ENCODE results near the gene IZUMO1.
"Not testable (repeated sequence)": the region's sequence is repeated elsewhere in the genome, so short reads cannot be mapped to it uniquely, and the experiment has no call there.

Gene IZUMO1

DNA sequence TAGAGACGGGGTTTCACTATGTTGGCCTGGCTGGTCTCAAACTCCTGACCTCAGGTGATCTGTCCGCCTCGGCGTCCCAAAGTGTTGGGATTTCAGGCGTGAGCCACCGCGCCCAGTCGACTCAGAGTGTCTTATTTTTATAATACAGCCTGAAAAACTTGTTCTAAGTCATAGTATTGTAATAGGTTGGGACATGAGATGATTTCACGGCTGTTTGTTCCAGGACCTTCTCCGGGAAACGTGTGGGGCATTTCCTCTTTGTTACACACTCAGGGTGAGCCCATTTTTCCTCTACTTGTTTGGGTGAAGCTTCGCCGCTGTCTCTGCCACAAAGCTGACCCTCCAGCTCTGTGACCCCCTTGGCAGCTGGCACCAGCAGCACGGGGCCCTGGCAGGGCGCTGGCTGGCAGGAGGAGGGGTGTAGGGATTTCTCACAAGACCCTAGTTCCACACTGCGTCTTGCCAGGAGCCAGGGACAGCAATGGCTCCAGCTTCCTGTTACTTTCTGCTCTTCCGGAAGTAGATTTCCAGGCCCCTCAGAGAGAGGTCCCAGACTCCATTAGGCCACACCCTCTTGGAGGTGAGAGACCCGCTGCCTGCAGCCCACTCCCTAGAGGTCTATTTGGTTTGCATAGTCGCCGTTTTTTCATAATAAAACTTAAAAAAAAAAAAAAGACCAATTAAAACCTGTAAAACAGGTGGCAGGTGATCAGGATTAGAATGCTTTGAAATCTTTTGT is 24.2 kb upstream of the IZUMO1 start:
- TF ChIP-seq, protein P1, sequence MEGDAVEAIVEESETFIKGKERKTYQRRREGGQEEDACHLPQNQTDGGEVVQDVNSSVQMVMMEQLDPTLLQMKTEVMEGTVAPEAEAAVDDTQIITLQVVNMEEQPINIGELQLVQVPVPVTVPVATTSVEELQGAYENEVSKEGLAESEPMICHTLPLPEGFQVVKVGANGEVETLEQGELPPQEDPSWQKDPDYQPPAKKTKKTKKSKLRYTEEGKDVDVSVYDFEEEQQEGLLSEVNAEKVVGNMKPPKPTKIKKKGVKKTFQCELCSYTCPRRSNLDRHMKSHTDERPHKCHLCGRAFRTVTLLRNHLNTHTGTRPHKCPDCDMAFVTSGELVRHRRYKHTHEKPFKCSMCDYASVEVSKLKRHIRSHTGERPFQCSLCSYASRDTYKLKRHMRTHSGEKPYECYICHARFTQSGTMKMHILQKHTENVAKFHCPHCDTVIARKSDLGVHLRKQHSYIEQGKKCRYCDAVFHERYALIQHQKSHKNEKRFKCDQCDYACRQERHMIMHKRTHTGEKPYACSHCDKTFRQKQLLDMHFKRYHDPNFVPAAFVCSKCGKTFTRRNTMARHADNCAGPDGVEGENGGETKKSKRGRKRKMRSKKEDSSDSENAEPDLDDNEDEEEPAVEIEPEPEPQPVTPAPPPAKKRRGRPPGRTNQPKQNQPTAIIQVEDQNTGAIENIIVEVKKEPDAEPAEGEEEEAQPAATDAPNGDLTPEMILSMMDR (IDR thresholded peaks at IDR 0.05) = no peak
- Mint-ChIP-seq H3K9me3 (no peaks in the 10 kb centered on the region), H3K36me3 (ENCODE audit: low read depth) (no peaks in the 10 kb centered on the region), H3K27me3 (ENCODE audit: low read depth, poor library complexity) (peaks cover 11% of the 10 kb centered on the region), H3K4me1 (peaks cover 24% of the 10 kb centered on the region), H3K27ac (no peak overlapping the region), H3K4me3 (no peak overlapping the region)
- no peak for DNase-seq

DNA sequence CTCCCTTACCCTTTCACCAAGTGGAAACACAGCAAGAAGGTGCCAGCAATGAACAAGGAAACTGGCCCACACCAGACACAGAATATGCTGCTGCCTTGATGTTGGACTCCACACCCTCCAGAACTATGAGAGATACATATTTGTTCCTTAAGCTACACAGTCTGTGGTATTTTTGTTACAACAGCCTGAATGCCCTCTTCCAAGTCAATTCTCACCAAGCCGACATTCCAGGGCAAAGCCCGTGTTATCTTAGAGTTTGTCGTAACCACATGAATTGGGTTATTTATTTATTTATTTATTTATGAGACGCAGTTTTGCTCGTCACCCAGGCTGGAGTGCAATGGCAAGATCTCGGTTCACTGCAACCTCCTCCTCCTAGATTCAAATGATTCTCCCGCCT is 23.6 kb upstream of the IZUMO1 start:
- DNase-seq = no peak
- Mint-ChIP-seq H3K4me3 (no peak overlapping the region), H3K9me3 (no peaks in the 10 kb centered on the region), H3K4me1 (peaks cover 24% of the 10 kb centered on the region), H3K27ac (no peak overlapping the region), H3K27me3 (ENCODE audit: low read depth, poor library complexity) (peaks cover 17% of the 10 kb centered on the region), H3K36me3 (ENCODE audit: low read depth) (no peaks in the 10 kb centered on the region)
- TF ChIP-seq, protein P1 (IDR thresholded peaks at IDR 0.05) = no peak

DNA sequence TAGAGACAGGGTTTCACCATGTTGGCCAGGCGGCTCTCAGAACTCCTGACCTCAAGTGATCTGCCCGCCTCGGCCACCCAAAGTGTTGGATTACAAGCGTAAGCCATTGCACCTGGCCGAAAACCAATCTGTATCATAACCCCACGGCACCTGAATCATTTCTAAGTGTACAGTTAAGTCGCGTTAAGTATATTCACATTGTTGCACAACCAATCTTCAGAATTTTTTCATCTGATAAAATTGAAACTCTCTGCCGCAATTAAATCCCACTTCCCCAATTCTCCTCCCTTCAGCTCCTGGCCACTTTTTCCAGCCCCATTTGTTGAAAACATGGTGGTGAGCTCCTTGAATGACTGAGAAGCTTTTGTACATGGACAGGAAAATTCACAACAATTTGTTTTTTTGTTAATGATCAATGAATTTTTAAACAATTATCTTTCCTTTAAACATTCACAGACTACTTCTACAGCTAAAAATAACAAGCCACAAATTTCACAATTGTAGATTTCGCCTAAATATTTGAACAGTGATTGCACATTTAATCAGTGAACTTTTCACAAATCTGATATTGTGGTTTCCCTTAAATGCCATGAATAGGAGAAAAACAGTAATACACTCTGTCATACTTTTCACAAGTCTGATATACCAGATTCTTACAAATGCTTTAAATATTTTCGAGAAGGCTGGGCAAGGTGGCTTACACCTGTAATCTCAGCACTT is 22.4 kb upstream of the IZUMO1 start:
- DNase-seq = no peak
- Mint-ChIP-seq H3K4me1 (peaks cover 18% of the 10 kb centered on the region), H3K4me3 (no peak overlapping the region), H3K27ac (no peak overlapping the region), H3K9me3 (no peaks in the 10 kb centered on the region), H3K36me3 (ENCODE audit: low read depth) (no peaks in the 10 kb centered on the region), H3K27me3 (ENCODE audit: low read depth, poor library complexity) (peaks cover 22% of the 10 kb centered on the region)
- TF ChIP-seq, protein P1 (IDR thresholded peaks at IDR 0.05) = no peak

DNA sequence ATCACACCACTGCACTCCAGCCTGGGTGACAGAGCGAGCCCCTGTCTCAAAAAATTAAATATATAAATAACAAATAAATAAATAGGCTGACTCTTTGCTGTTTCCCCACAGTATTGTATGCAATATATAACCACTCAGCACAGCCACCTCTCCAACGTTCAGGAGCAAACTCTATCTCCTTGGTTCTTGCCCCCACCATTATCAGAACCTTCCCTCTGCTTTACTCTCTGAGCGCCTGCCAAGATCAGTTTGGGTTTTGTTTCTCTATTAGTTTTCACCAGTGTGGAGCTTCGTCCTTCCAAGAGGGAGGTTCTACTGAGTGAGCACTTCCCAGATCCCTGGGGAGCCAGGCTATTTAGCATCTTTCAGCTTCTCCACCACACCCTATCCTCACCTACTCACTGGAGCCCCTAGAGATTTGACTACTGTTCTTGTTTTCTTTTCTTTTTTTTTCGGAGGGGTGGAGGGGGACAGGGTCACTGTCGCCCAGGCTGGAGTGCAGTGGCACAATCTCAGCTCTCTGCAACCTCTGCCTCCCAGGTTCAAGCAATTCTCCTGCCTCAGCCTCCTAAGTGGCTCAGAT is 21.6 kb upstream of the IZUMO1 start:
- not testable (repeated sequence) for H3K9me3 Mint-ChIP-seq; H3K27ac Mint-ChIP-seq; H3K4me3 Mint-ChIP-seq; H3K36me3 Mint-ChIP-seq (ENCODE audit: low read depth); DNase-seq
- H3K27me3 Mint-ChIP-seq (ENCODE audit: low read depth, poor library complexity) = peaks cover 24% of the 10 kb centered on the region
- H3K4me1 Mint-ChIP-seq = peaks cover 17% of the 10 kb centered on the region

DNA sequence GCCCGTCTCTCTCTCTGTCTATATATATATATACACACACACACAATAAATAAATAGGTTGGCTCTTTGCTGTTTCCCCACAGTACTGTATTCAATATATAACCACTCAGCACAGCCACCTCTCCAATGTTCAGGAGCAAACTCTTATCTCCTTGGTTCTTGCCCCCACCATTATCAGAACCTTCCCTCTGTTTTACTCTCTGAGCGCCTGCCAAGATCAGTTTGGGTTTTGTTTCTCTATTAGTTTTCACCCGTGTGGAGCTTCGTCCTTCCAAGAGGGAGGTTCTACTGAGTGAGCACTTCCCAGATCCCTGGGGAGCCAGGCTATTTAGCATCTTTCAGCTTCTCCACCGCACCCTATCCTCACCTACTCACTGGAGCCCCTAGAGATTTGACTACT is 19.1 kb upstream of the IZUMO1 start:
- H3K27me3 Mint-ChIP-seq (ENCODE audit: low read depth, poor library complexity) = peaks cover 46% of the 10 kb centered on the region
- H3K36me3 Mint-ChIP-seq (ENCODE audit: low read depth); DNase-seq: not testable (repeated sequence)

DNA sequence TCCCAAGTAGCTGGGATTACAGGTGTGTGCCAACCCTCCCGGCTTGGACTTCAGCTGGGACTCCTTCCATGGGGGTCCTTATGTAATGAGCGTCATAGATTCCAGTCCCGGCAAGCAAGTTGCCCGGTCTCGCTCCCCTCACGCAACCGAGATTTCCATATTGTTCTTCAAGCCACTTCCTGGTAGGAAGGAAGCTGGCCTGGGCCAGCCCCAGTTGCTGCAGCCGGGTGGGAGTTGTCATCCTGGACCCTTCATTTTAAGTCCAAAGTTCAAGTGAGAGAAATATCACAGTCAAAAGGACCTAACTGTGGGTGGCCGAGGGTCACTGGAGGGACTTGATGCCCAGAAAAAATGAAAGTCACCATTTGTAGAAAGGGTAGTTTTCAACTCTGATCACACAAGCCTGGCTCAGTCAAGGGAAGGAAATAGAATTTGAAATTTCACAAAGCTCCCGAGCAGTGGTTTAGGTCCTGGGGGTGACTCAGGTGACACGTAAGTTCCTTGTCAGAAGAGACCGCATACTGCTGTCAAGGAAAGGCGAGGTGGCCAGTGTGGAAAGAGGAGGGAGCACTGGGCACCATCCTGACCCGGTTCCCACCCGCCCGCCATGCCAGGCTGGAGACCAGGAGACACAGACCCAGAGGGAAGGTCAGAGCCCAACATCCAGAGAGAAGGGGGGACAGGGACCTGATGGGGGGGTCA is 13.9 kb upstream of the IZUMO1 start:
- Mint-ChIP-seq H3K4me3 (no peak overlapping the region), H3K36me3 (ENCODE audit: low read depth) (no peaks in the 10 kb centered on the region), H3K27ac (no peak overlapping the region), H3K4me1 (no peaks in the 10 kb centered on the region), H3K27me3 (ENCODE audit: low read depth, poor library complexity) (peaks cover 38% of the 10 kb centered on the region), H3K9me3 (no peaks in the 10 kb centered on the region)
- TF ChIP-seq, protein P1 (IDR thresholded peaks at IDR 0.05) = no peak
- DNase-seq = no peak

More for the DNA sequence above, 19.1 kb upstream of the IZUMO1 start:
- Mint-ChIP-seq H3K27ac (peak overlapping the region; percentile 21), H3K4me1 (peaks cover 11% of the 10 kb centered on the region)
- not testable (repeated sequence) for H3K4me3 Mint-ChIP-seq, H3K9me3 Mint-ChIP-seq
